Liver (tissue), 9 donors: ENCODE measurements around the gene BEAN1. TPM values are rescaled to one million over a fixed set of nuclear protein-coding genes. Genes with fewer than 3 reads are reported as not detected.
"Not testable (repeated sequence)": the region's sequence is repeated elsewhere in the genome, so short reads cannot be mapped to it uniquely, and the experiment has no call there.

ENCODE experiments used
- DNase-seq: peaks from one replicate; pipeline ENCODE4 v3.0.0-alpha.2; 2017; ENCODE audit warnings: low spot score
- H3K27ac ChIP-seq, 2 donors: one replicate each; pipeline ENCODE4 v1.7.0; 2013; ENCODE audit warnings: inconsistent platforms in 2 of 2, low read length in 2 of 2, control low read depth in 1 of 2, low read depth in 1 of 2, mild to moderate bottlenecking in 1 of 2
- H3K27me3 ChIP-seq, 4 donors: one replicate each; pipeline versions ENCODE4 v1.6.1 to v1.7.0; 2013; ENCODE audit warnings: low read length in 3 of 4, inconsistent platforms in 1 of 4, mild to moderate bottlenecking in 1 of 4, moderate library complexity in 1 of 4; ENCODE audit not compliant: control insufficient read depth in 4 of 4, insufficient read depth in 4 of 4
- H3K36me3 ChIP-seq, 4 donors: one replicate each; pipeline versions ENCODE4 v1.6.1 to v1.7.0; 2013; ENCODE audit warnings: low read length in 3 of 4, mild to moderate bottlenecking in 3 of 4, low read depth in 1 of 4, moderate library complexity in 1 of 4; ENCODE audit not compliant: control insufficient read depth in 4 of 4, insufficient read depth in 3 of 4
- H3K4me1 ChIP-seq, 4 donors: one replicate each; pipeline versions ENCODE4 v1.6.1 to v1.7.0; 2013; ENCODE audit warnings: low read length in 3 of 4, mild to moderate bottlenecking in 3 of 4, moderate library complexity in 1 of 4; ENCODE audit not compliant: control insufficient read depth in 4 of 4, insufficient read depth in 4 of 4
- H3K4me3 ChIP-seq, 3 donors: one replicate each; pipeline versions ENCODE4 v1.6.1 to v1.7.0; 2013; ENCODE audit warnings: low read length in 3 of 3, control low read depth in 1 of 3, low read depth in 1 of 3, mild to moderate bottlenecking in 1 of 3
- H3K9ac ChIP-seq, 2 donors: one replicate each; pipeline ENCODE4 v1.7.0; 2013; ENCODE audit warnings: low read length in 2 of 2, mild to moderate bottlenecking in 2 of 2, moderate library complexity in 2 of 2, control low read depth in 1 of 2, low read depth in 1 of 2
- H3K9me3 ChIP-seq, 4 donors: one replicate each; pipeline versions ENCODE4 v1.6.1 to v1.7.0; 2013; ENCODE audit warnings: low read length in 3 of 4; ENCODE audit not compliant: control insufficient read depth in 4 of 4
- ATF3 ChIP-seq: IDR thresholded peaks from 2 replicates; pipeline ENCODE4 v1.6.1; 2016; ENCODE audit warnings: antibody characterized with exemption
- EGR1 ChIP-seq, 2 donors: IDR thresholded peaks; 2 replicates each; pipeline ENCODE4 v1.6.1; 2016 to 2018; ENCODE audit warnings: antibody characterized with exemption in 2 of 2, low read depth in 2 of 2
- FOXA1 ChIP-seq: IDR thresholded peaks from 2 replicates; pipeline ENCODE4 v1.6.1; 2016; ENCODE audit warnings: antibody characterized with exemption
- FOXA2 ChIP-seq: IDR thresholded peaks from 2 replicates; pipeline ENCODE4 v1.6.1; 2016; ENCODE audit warnings: antibody characterized with exemption
- GABPA ChIP-seq, 2 donors: IDR thresholded peaks in 1 of 2; conservative IDR thresholded peaks in 1 of 2; 2 replicates each; pipeline ENCODE4 v1.6.1; 2016; ENCODE audit warnings: antibody characterized with exemption in 2 of 2, mild to moderate bottlenecking in 1 of 2, moderate library complexity in 1 of 2
- HNF4A ChIP-seq, 2 donors: conservative IDR thresholded peaks; 2 replicates each; pipeline ENCODE4 v1.6.1; 2016; ENCODE audit warnings: antibody characterized with exemption in 2 of 2, mild to moderate bottlenecking in 2 of 2
- HNF4G ChIP-seq: IDR thresholded peaks from 2 replicates; pipeline ENCODE4 v1.6.1; 2016; ENCODE audit warnings: antibody characterized with exemption
- JUND ChIP-seq, 2 donors: IDR thresholded peaks; 2 replicates each; pipeline ENCODE4 v1.6.1; 2016; ENCODE audit warnings: antibody characterized with exemption in 2 of 2
- MAX ChIP-seq: IDR thresholded peaks from 2 replicates; pipeline ENCODE4 v1.6.1; 2016; ENCODE audit warnings: antibody characterized with exemption
- NR2F2 ChIP-seq: IDR thresholded peaks from 2 replicates; pipeline ENCODE4 v1.6.1; 2016; ENCODE audit warnings: antibody characterized with exemption
- RAD21 ChIP-seq, 2 donors: IDR thresholded peaks; 2 replicates each; pipeline ENCODE4 v1.6.1; 2016; ENCODE audit warnings: antibody characterized with exemption in 2 of 2, mild to moderate bottlenecking in 2 of 2
- REST ChIP-seq: IDR thresholded peaks from 2 replicates; pipeline ENCODE4 v1.6.1; 2016; ENCODE audit warnings: antibody characterized with exemption, mild to moderate bottlenecking
- RXRA ChIP-seq, 2 donors: IDR thresholded peaks; 2 replicates each; pipeline ENCODE4 v1.6.1; 2017 to 2018; ENCODE audit warnings: antibody characterized with exemption in 2 of 2, mild to moderate bottlenecking in 1 of 2
- SP1 ChIP-seq: IDR thresholded peaks from 2 replicates; pipeline ENCODE4 v1.6.1; 2018; ENCODE audit warnings: antibody characterized with exemption, mild to moderate bottlenecking
- TAF1 ChIP-seq: conservative IDR thresholded peaks from 2 replicates; pipeline ENCODE4 v1.6.1; 2016; ENCODE audit warnings: antibody characterized with exemption, mild to moderate bottlenecking
- YY1 ChIP-seq: IDR thresholded peaks from 2 replicates; pipeline ENCODE4 v1.6.1; 2016; ENCODE audit warnings: antibody characterized with exemption, mild to moderate bottlenecking
- ZBTB33 ChIP-seq: IDR thresholded peaks from 2 replicates; pipeline ENCODE4 v1.6.1; 2016; ENCODE audit warnings: antibody characterized with exemption
- WGBS: extraction: QIAGEN DNeasy Blood & Tissue Kit; methylation state at CpG from one replicate; pipeline ENCODE4 v1.1.7; 2013; 5-methylcytosine and 5-hydroxymethylcytosine counted together
- polyA plus RNA-seq, 2 donors: library from polyadenylated mRNA; stranded (reverse) in 1 of 2; unstranded in 1 of 2; fragments of 200-250 nt in 1 of 2; fragments of >200 nt in 1 of 2; fragmentation: Nextera tagmentation in 1 of 2; extraction: Ambion mirVana in 1 of 2; gene quantifications; one replicate each; pipeline versions ENCODE4 v1.2.1 to v1.2.3, GENCODE V29; 2013 to 2015
- total RNA-seq, 2 donors: library from RNA; depleted of rRNA; stranded (reverse); fragments of >200 nt; gene quantifications; one replicate each; pipeline ENCODE4 v1.2.3, GENCODE V29; 2014
- donor health status: healthy.
- donor health status: healthy.
- donor health status: healthy.
- donor health status: healthy.
- donor health status: healthy.

The BEAN1 gene
- total and polyA plus RNA-seq, 4 donors: 0.22 to 0.99 (median 0.25) TPM; not detected in 1

- TF ChIP-seq TAF1 (no peak), ATF3 (no peak), HNF4G (no peak), YY1 (no peak), RAD21 (IDR thresholded peaks at IDR 0.05) (no peak), FOXA1 (no peak), EGR1 (IDR thresholded peaks at IDR 0.05; ENCODE audit: low read depth in 2 of 2) (no peak), MAX (no peak), RXRA (IDR thresholded peaks at IDR 0.05) (no peak), SP1 (no peak)
- H3K4me1 ChIP-seq: no peaks in the 10 kb centered on the region
- no peaks in the 10 kb centered on the region for H3K36me3 ChIP-seq
- DNase-seq: no peak
- H3K27me3 ChIP-seq: peaks cover 0 to 3% (median 0%) of the 10 kb centered on the region in 4 donors
- WGBS: 88% methylated on average over 1 of the region's 1 CpG
- H3K27ac ChIP-seq: no peak overlapping the region
- H3K9ac ChIP-seq: no peak overlapping the region
- H3K9me3 ChIP-seq: no peaks in the 10 kb centered on the region
- no peak overlapping the region for H3K4me3 ChIP-seq
Observed at GRCh38 chr16:66462912-66463311, 35.8 kb downstream of the BEAN1 start.

GRCh38 chr16:66465946-66466345 lies 38.9 kb downstream of the BEAN1 start:
- DNase-seq, H3K36me3 ChIP-seq, H3K27ac ChIP-seq, H3K4me1 ChIP-seq, H3K27me3 ChIP-seq, H3K9ac ChIP-seq, H3K4me3 ChIP-seq, H3K9me3 ChIP-seq: not testable (repeated sequence)
- whole genome bisulfite sequencing: 89% methylated on average over 6 of the region's 6 CpGs

- H3K9me3 ChIP-seq, H3K27me3 ChIP-seq, H3K27ac ChIP-seq, H3K36me3 ChIP-seq, H3K9ac ChIP-seq, H3K4me1 ChIP-seq, DNase-seq, H3K4me3 ChIP-seq: not testable (repeated sequence)
- WGBS: 97% methylated on average over 6 of the region's 6 CpGs
Observed at GRCh38 chr16:66466636-66467035, 39.5 kb downstream of the BEAN1 start.

GRCh38 chr16:66467611-66468010 lies 40.5 kb downstream of the BEAN1 start:
- H3K4me1 ChIP-seq: no peaks in the 10 kb centered on the region
- 92% methylated on average over 5 of the region's 5 CpGs for WGBS
- no peak for TF ChIP-seq HNF4G
- TF ChIP-seq JUND (IDR thresholded peaks at IDR 0.05): no peak
- TF ChIP-seq REST: no peak
- TF ChIP-seq YY1: no peak
- no peak for TF ChIP-seq RAD21 (IDR thresholded peaks at IDR 0.05)
- TF ChIP-seq NR2F2: no peak
- TF ChIP-seq ZBTB33: no peak
- no peak for TF ChIP-seq FOXA2
- TF ChIP-seq GABPA (IDR thresholded peaks at IDR 0.05 in 1 of 2, conservative IDR thresholded peaks at IDR 0.05 in 1 of 2): no peak
- TF ChIP-seq HNF4A (conservative IDR thresholded peaks at IDR 0.05): no peak
- no peak for DNase-seq
- no peak overlapping the region for H3K27ac ChIP-seq
- no peak overlapping the region for H3K4me3 ChIP-seq
- H3K27me3 ChIP-seq: no peaks in the 10 kb centered on the region
- no peaks in the 10 kb centered on the region for H3K36me3 ChIP-seq
- H3K9me3 ChIP-seq: no peaks in the 10 kb centered on the region
- no peak overlapping the region for H3K9ac ChIP-seq
